ENCODE data around the gene TMEM255B.
"Not testable (repeated sequence)": the region's sequence is repeated elsewhere in the genome, so short reads cannot be mapped to it uniquely, and the experiment has no call there.

Gene TMEM255B

GRCh38 chr13:113758651-113759524 is at the start of gene TMEM255B:
Gene TMEM255B (plus strand): TSS chr13:113759226. CDS start chr13:113759270, 44 bp downstream.
- peak; percentile 14; the same call in 1 of the 2 replicates for TF ChIP-seq ZFX (IDR thresholded peaks at IDR 0.05)
- no peak; the same call in 1 of the 2 replicates for TF ChIP-seq CTCF (conservative IDR thresholded peaks at IDR 0.05)
- H3K27ac ChIP-seq: peak within 1 kb of the TSS; percentile 52

- no peak overlapping the region for H3K27ac ChIP-seq
- TF ChIP-seq CTCF (conservative IDR thresholded peaks at IDR 0.05) (no peak), ZFX (IDR thresholded peaks at IDR 0.05) (no peak)
These were observed 36.1 kb upstream of the TMEM255B start for GRCh38 chr13:113722921-113723320.

GRCh38 chr13:113723410-113724015 is 35.5 kb upstream of the TMEM255B start:
- no peak overlapping the region for H3K27ac ChIP-seq
- TF ChIP-seq ZFX (IDR thresholded peaks at IDR 0.05): no peak
- no peak for TF ChIP-seq CTCF (conservative IDR thresholded peaks at IDR 0.05)

- TF ChIP-seq ZFX (IDR thresholded peaks at IDR 0.05) (no peak), CTCF (conservative IDR thresholded peaks at IDR 0.05) (no peak)
- no peak overlapping the region for H3K27ac ChIP-seq
These were observed 34.8 kb upstream of the TMEM255B start for GRCh38 chr13:113724016-113724758.

GRCh38 chr13:113724780-113725315 is 34.2 kb upstream of the TMEM255B start:
- no peak overlapping the region for H3K27ac ChIP-seq
- peak; percentile 47 for TF ChIP-seq CTCF (conservative IDR thresholded peaks at IDR 0.05)
- no peak for TF ChIP-seq ZFX (IDR thresholded peaks at IDR 0.05)

- H3K27ac ChIP-seq: not testable (repeated sequence)
These were observed 33.5 kb upstream of the TMEM255B start for GRCh38 chr13:113725329-113726105.

GRCh38 chr13:113726106-113726821 is 32.8 kb upstream of the TMEM255B start:
- not testable (repeated sequence) for H3K27ac ChIP-seq
